ENCODE data around the gene GPS1.

GRCh38 chr17:82092628-82092994, 40.9 kb downstream of the GPS1 start:
- no peak for TF ChIP-seq CTCF (IDR thresholded peaks at IDR 0.05; ENCODE audit: insufficient read depth, low read depth, low read length)
- no peak for TF ChIP-seq EZH2 (IDR thresholded peaks at IDR 0.05; ENCODE audit: insufficient read depth, low read length)
